HepG2 (cell line): ENCODE measurements around the gene FEM1C. TPM values are rescaled to one million over a fixed set of nuclear protein-coding genes. Genes with fewer than 3 reads are reported as not detected.

Experiments used
- CHD2 ChIP-seq: IDR thresholded peaks from 2 replicates; pipeline ENCODE4 v1.6.1; 2011; ENCODE audit warnings: low read depth, low read length, improper control_type of control experiment
- E2F2 ChIP-seq: sonication (generic); formaldehyde crosslinking; IDR thresholded peaks from 2 replicates; pipeline ENCODE4 v1.4.0; 2020; ENCODE audit warnings: missing genetic modification reagents, borderline replicate concordance
- EP300 ChIP-seq, 3 experiments: sonication (generic) in 1 of 3; formaldehyde crosslinking in 1 of 3; IDR thresholded peaks; 2 replicates each; pipeline versions ENCODE4 v1.5.1 to v1.6.1; 2011 to 2020; ENCODE audit warnings: low read depth in 2 of 3, low read length in 2 of 3, borderline replicate concordance in 1 of 3, improper control_type of control experiment in 1 of 3, mild to moderate bottlenecking in 1 of 3, missing genetic modification reagents in 1 of 3, moderate library complexity in 1 of 3
- KLF13 ChIP-seq: sonication (generic); formaldehyde crosslinking; IDR thresholded peaks from 2 replicates; pipeline ENCODE4 v1.4.0; 2020; ENCODE audit warnings: mild to moderate bottlenecking, missing genetic modification reagents
- NR3C1 ChIP-seq: sonication (generic); formaldehyde crosslinking; IDR thresholded peaks from 2 replicates; pipeline ENCODE4 v1.4.0; 2020; ENCODE audit warnings: missing genetic modification reagents
- PLRG1 ChIP-seq: fragments of 450-650 bp; conservative IDR thresholded peaks from 2 replicates; pipeline ENCODE4 v1.6.1; 2016
- REL ChIP-seq: sonication (generic); formaldehyde crosslinking; conservative IDR thresholded peaks from 2 replicates; pipeline ENCODE4 v1.8.0; 2022; ENCODE audit warnings: mild to moderate bottlenecking, missing genetic modification reagents, moderate library complexity
- RELA ChIP-seq: sonication (generic); formaldehyde crosslinking; IDR thresholded peaks from 2 replicates; pipeline ENCODE4 v1.4.0; 2020; ENCODE audit warnings: missing genetic modification reagents
- SMAD3 ChIP-seq: sonication (generic); formaldehyde crosslinking; IDR thresholded peaks from 2 replicates; pipeline ENCODE4 v1.4.0; 2020; ENCODE audit warnings: missing genetic modification reagents
- TBL1XR1 ChIP-seq: fragments of 150-350 bp; IDR thresholded peaks from 2 replicates; pipeline ENCODE4 v1.6.1; 2014; ENCODE audit warnings: borderline replicate concordance, low read length; ENCODE audit not compliant: partially characterized antibody
- TFDP1 ChIP-seq: IDR thresholded peaks from 2 replicates; pipeline ENCODE4 v1.6.1; 2016; ENCODE audit warnings: missing compliant biosample characterization, missing genetic modification reagents, borderline replicate concordance
- ZFY ChIP-seq: sonication (generic); formaldehyde crosslinking; IDR thresholded peaks from 2 replicates; pipeline ENCODE4 v1.4.0; 2020; ENCODE audit warnings: missing genetic modification reagents
- ZNF101 ChIP-seq: sonication (generic); formaldehyde crosslinking; IDR thresholded peaks from 2 replicates; pipeline ENCODE4 v1.4.0; 2020; ENCODE audit warnings: mild to moderate bottlenecking, low read depth, missing genetic modification reagents, borderline replicate concordance
- ZNF589 ChIP-seq: sonication (generic); formaldehyde crosslinking; conservative IDR thresholded peaks from 2 replicates; pipeline ENCODE4 v1.8.0; 2022; ENCODE audit warnings: mild to moderate bottlenecking, moderate library complexity, missing genetic modification reagents
- ZSCAN12 ChIP-seq: sonication (generic); formaldehyde crosslinking; IDR thresholded peaks from 2 replicates; pipeline ENCODE4 v1.9.0; 2021; ENCODE audit warnings: mild to moderate bottlenecking, missing genetic modification reagents
- ZSCAN31 ChIP-seq: sonication (generic); formaldehyde crosslinking; IDR thresholded peaks from 2 replicates; pipeline ENCODE4 v1.5.0; 2020; ENCODE audit warnings: low read depth, mild to moderate bottlenecking, missing genetic modification reagents
- polyA plus RNA-seq, 8 experiments: library from polyadenylated mRNA; depleted of rRNA in 3 of 8; stranded (reverse) in 7 of 8; unstranded in 1 of 8; fragments of >200 nt; fragmentation: Illumina TruSeq in 4 of 8; extraction: Trizol in 4 of 8; gene quantifications; 2 replicates each; pipeline versions ENCODE4 v1.2.1 to v1.2.3, GENCODE V29; 2011 to 2016; ENCODE audit warnings: low read depth in 4 of 8, missing spikeins in 1 of 8, mixed read lengths in 1 of 8; ENCODE audit not compliant: insufficient read depth in 1 of 8
- total RNA-seq, 5 experiments: library from RNA; depleted of rRNA; stranded (reverse); fragments of >200 nt; fragmentation: Illumina TruSeq; extraction: Trizol; gene quantifications; 2 replicates each; pipeline ENCODE4 v1.2.3, GENCODE V29; 2016; ENCODE audit warnings: low read depth in 1 of 5
- TF ChIP-seq, protein P1 (sequence below): sonication (generic); formaldehyde crosslinking; IDR thresholded peaks from 2 replicates; pipeline ENCODE4 v1.5.1; 2020; ENCODE audit warnings: mild to moderate bottlenecking, missing genetic modification reagents, borderline replicate concordance
- TF ChIP-seq, protein P2 (sequence below): sonication (generic); formaldehyde crosslinking; IDR thresholded peaks from 2 replicates; pipeline ENCODE4 v1.4.0; 2020; ENCODE audit warnings: missing genetic modification reagents

The FEM1C gene
- total and polyA plus RNA-seq, 2 of the 13 experiments (the other 11 are each of a cell fraction or from before 2014, with no cell fraction given) = 5.5 to 8.3 TPM

GRCh38 chr5:115544436-115545350, at the start of gene FEM1C (continued):
- TF ChIP-seq CHD2 = no peak
- peak; percentile 89 for TF ChIP-seq ZFY (CRISPR knock-in tag)
- TF ChIP-seq PLRG1 = no peak
- TF ChIP-seq ZSCAN12 (CRISPR knock-in tag) = no peak
- peak; percentile 73; the same call in 1 of the 2 replicates for TF ChIP-seq TFDP1 (CRISPR knock-in tag)
- no peak for TF ChIP-seq E2F2
- no peak for TF ChIP-seq ZNF101 (CRISPR knock-in tag)
- peak; percentile 94; the same call in 1 of the 2 replicates for TF ChIP-seq REL (CRISPR knock-in tag)
- no peak for TF ChIP-seq SMAD3 (CRISPR knock-in tag)
- TF ChIP-seq, protein P1, sequence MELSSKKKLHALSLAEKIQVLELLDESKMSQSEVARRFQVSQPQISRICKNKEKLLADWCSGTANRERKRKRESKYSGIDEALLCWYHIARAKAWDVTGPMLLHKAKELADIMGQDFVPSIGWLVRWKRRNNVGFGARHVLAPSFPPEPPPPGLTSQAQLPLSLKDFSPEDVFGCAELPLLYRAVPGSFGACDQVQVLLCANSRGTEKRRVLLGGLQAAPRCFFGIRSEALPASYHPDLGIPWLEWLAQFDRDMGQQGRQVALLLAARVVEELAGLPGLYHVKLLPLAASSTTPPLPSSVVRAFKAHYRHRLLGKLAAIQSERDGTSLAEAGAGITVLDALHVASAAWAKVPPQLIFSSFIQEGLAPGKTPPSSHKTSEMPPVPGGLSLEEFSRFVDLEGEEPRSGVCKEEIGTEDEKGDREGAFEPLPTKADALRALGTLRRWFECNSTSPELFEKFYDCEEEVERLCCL (CRISPR knock-in tag) = no peak
- TF ChIP-seq, protein P2, sequence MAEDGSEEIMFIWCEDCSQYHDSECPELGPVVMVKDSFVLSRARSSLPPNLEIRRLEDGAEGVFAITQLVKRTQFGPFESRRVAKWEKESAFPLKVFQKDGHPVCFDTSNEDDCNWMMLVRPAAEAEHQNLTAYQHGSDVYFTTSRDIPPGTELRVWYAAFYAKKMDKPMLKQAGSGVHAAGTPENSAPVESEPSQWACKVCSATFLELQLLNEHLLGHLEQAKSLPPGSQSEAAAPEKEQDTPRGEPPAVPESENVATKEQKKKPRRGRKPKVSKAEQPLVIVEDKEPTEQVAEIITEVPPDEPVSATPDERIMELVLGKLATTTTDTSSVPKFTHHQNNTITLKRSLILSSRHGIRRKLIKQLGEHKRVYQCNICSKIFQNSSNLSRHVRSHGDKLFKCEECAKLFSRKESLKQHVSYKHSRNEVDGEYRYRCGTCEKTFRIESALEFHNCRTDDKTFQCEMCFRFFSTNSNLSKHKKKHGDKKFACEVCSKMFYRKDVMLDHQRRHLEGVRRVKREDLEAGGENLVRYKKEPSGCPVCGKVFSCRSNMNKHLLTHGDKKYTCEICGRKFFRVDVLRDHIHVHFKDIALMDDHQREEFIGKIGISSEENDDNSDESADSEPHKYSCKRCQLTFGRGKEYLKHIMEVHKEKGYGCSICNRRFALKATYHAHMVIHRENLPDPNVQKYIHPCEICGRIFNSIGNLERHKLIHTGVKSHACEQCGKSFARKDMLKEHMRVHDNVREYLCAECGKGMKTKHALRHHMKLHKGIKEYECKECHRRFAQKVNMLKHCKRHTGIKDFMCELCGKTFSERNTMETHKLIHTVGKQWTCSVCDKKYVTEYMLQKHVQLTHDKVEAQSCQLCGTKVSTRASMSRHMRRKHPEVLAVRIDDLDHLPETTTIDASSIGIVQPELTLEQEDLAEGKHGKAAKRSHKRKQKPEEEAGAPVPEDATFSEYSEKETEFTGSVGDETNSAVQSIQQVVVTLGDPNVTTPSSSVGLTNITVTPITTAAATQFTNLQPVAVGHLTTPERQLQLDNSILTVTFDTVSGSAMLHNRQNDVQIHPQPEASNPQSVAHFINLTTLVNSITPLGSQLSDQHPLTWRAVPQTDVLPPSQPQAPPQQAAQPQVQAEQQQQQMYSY (CRISPR knock-in tag) = 0 out of 2 replicates have a peak, but pooled peaks have one; percentile 15
- peak; percentile 91 for TF ChIP-seq ZSCAN31 (CRISPR knock-in tag)
- TF ChIP-seq NR3C1 (CRISPR knock-in tag) = no peak
- TF ChIP-seq KLF13 (CRISPR knock-in tag) = no peak
- TF ChIP-seq RELA (CRISPR knock-in tag) = no peak
- peak; percentile 89 for TF ChIP-seq ZNF589 (CRISPR knock-in tag)
- no peak for TF ChIP-seq TBL1XR1
- no peak for TF ChIP-seq EP300 (IDR thresholded peaks at IDR 0.05; ENCODE audit: low read depth in 2 of 2, low read length in 2 of 2)
- TF ChIP-seq EP300 (CRISPR knock-in tag; IDR thresholded peaks at IDR 0.05; ENCODE audit: borderline replicate concordance) = no peak
